Stimulated activated CD8-positive, alpha-beta memory T cell treated with anti-CD3 and anti-CD28 coated beads, Interleukin-7, amount 100 ng/mL, for 4 hours (primary cell): ENCODE data around the gene TIMP4.
A peak's percentile ranks its signal among the peaks of the same experiment; 100 is the strongest.

Experiments used
- DNase-seq, 2 donors: peaks; one replicate each; pipeline ENCODE4 v3.0.0-alpha.2; 2020; ENCODE audit warnings: low read depth in 2 of 2

The TIMP4 gene

GRCh38 chr3:12147049-12147780 lies 11.5 kb downstream of the TIMP4 start:
- no peak for DNase-seq

GRCh38 chr3:12143949-12144504 lies 14.7 kb downstream of the TIMP4 start:
- DNase-seq: no peak

- no peak for DNase-seq
Measured at GRCh38 chr3:12142476-12142875, 16.2 kb downstream of the TIMP4 start.

- DNase-seq: no peak
Measured at GRCh38 chr3:12141350-12141749, 17.4 kb downstream of the TIMP4 start.

- DNase-seq: no peak
Measured at GRCh38 chr3:12139111-12139511, 19.6 kb downstream of the TIMP4 start.

GRCh38 chr3:12138044-12138443 lies 20.7 kb downstream of the TIMP4 start:
- no peak for DNase-seq

GRCh38 chr3:12136371-12136770 lies 22.3 kb downstream of the TIMP4 start:
- no peak for DNase-seq

- DNase-seq: peak in 1 of 2 donors; percentile 20
Measured at GRCh38 chr3:12135029-12135657, 23.6 kb downstream of the TIMP4 start.

GRCh38 chr3:12132881-12133280 lies 25.8 kb downstream of the TIMP4 start:
- no peak for DNase-seq

GRCh38 chr3:12131351-12132090 lies 27.2 kb downstream of the TIMP4 start:
- no peak for DNase-seq

- no peak for DNase-seq
Measured at GRCh38 chr3:12127391-12127790, 31.3 kb downstream of the TIMP4 start.

GRCh38 chr3:12125772-12126171 lies 32.9 kb downstream of the TIMP4 start:
- DNase-seq: no peak

- DNase-seq: no peak
Measured at GRCh38 chr3:12121466-12121865, 37.2 kb downstream of the TIMP4 start.

GRCh38 chr3:12120374-12121140 lies 38.2 kb downstream of the TIMP4 start:
- no peak for DNase-seq

- no peak for DNase-seq
Measured at GRCh38 chr3:12117473-12117872, 41.2 kb downstream of the TIMP4 start.

GRCh38 chr3:12116870-12117269 lies 41.8 kb downstream of the TIMP4 start:
- no peak for DNase-seq

GRCh38 chr3:12115849-12116248 lies 42.9 kb downstream of the TIMP4 start:
- DNase-seq: no peak

GRCh38 chr3:12115104-12115503 lies 43.6 kb downstream of the TIMP4 start:
- DNase-seq: no peak

GRCh38 chr3:12114251-12114650 lies 44.5 kb downstream of the TIMP4 start:
- DNase-seq: no peak

- DNase-seq: no peak
Measured at GRCh38 chr3:12107071-12107713, 51.5 kb downstream of the TIMP4 start.
